OCI-LY7 (cell line): ENCODE measurements around the gene CACNA2D1. TPM values are rescaled to one million over a fixed set of nuclear protein-coding genes. Genes with fewer than 3 reads are reported as not detected.

ENCODE experiments used
- BruUV-seq: library from RNA; stranded (reverse); fragments of 400-500 nt; replicated peaks from 2 replicates; lab custom pipeline; 2021; lab: Mats Ljungman, UMichigan
- CTCF ChIA-PET: fragments of 300-600 bp; sonication (Branson Sonifier 250); formaldehyde crosslinking; loops from one replicate; lab custom pipeline; 2022; ENCODE audit warnings: antibody characterized with exemption; ENCODE audit not compliant: unreplicated experiment; lab: Charles Lee
- POLR2A ChIA-PET: fragments of 300-600 bp; sonication (Branson Sonifier 250); formaldehyde crosslinking; loops from one replicate; lab custom pipeline; 2022; ENCODE audit warnings: antibody characterized with exemption; lab: Charles Lee
- DNase-seq: peaks from one replicate; pipeline ENCODE4 v3.0.0-alpha.2; 2015; ENCODE audit warnings: low spot score
- H2AFZ ChIP-seq: fragments of 200-600 bp; sonication (generic), shearing (Covaris generic); 2 replicates; pipeline ENCODE4 v1.6.1; 2014; ENCODE audit warnings: mild to moderate bottlenecking, antibody characterized with exemption, low read length, moderate library complexity
- H3K27ac ChIP-seq: fragments of 200-600 bp; sonication (generic); 2 replicates; pipeline ENCODE4 v1.5.1; 2014; ENCODE audit warnings: mixed run types, low read depth, mild to moderate bottlenecking, moderate library complexity, low read length, inconsistent platforms; ENCODE audit not compliant: poor library complexity, severe bottlenecking
- H3K36me3 ChIP-seq: fragments of 200-600 bp; sonication (generic); 2 replicates; pipeline ENCODE4 v1.6.1; 2014; ENCODE audit warnings: mild to moderate bottlenecking, antibody characterized with exemption, low read length, moderate library complexity, mixed read lengths; ENCODE audit not compliant: insufficient read depth
- H3K4me1 ChIP-seq: fragments of 200-600 bp; sonication (generic); 2 replicates; pipeline ENCODE4 v1.5.1; 2014; ENCODE audit warnings: mild to moderate bottlenecking, low read length; ENCODE audit not compliant: insufficient read depth, poor library complexity, severe bottlenecking
- H3K4me2 ChIP-seq: fragments of 200-600 bp; sonication (generic); 2 replicates; pipeline ENCODE4 v1.6.1; 2014; ENCODE audit warnings: mild to moderate bottlenecking, low read length
- H3K4me3 ChIP-seq: fragments of 200-600 bp; sonication (generic); 2 replicates; pipeline ENCODE4 v1.5.1; 2014; ENCODE audit warnings: mild to moderate bottlenecking, low read depth, low read length; ENCODE audit not compliant: poor library complexity, severe bottlenecking
- H3K79me2 ChIP-seq: fragments of 200-600 bp; sonication (generic); 2 replicates; pipeline ENCODE4 v1.6.1; 2016; ENCODE audit warnings: low read depth, mild to moderate bottlenecking, low read length, moderate library complexity, mixed read lengths; ENCODE audit not compliant: insufficient read depth
- H3K9me2 ChIP-seq: fragments of 200-600 bp; sonication (generic); 2 replicates; pipeline ENCODE4 v1.6.1; 2016; ENCODE audit warnings: mild to moderate bottlenecking, low read length, mixed read lengths; ENCODE audit not compliant: insufficient read depth
- H3K9me3 ChIP-seq: fragments of 200-600 bp; sonication (generic); 2 replicates; pipeline ENCODE4 v1.6.1; 2014; ENCODE audit warnings: mild to moderate bottlenecking, mixed run types, low read length, mixed read lengths
- H4K20me1 ChIP-seq: fragments of 200-600 bp; sonication (generic); 2 replicates; pipeline ENCODE4 v1.6.1; 2014; ENCODE audit warnings: mild to moderate bottlenecking, antibody characterized with exemption, low read length, moderate library complexity, mixed read lengths; ENCODE audit not compliant: insufficient read depth
- EZH2phosphoT487 ChIP-seq: fragments of 200-600 bp; sonication (generic); IDR thresholded peaks from 2 replicates; pipeline ENCODE4 v1.6.1; 2018; ENCODE audit warnings: low read depth, borderline replicate concordance, mild to moderate bottlenecking, mixed run types, antibody characterized with exemption, low read length, moderate library complexity, mixed read lengths
- intact Hi-C: fragments of 100-400 bp; cut with micrococcal nuclease; formaldehyde crosslinking; loops from one replicate; pipeline ENCODE4 v1.10.0; 2022; ENCODE audit not compliant: unreplicated experiment
- total RNA-seq, 2 experiments: library from RNA; depleted of rRNA in 1 of 2; stranded (reverse); fragments of >200 nt in 1 of 2; shearing (Covaris generic) in 1 of 2; gene quantifications; 2 replicates each; pipeline ENCODE4 v1.2.3, GENCODE V29; 2014 to 2022
- TF ChIP-seq, protein P1 (sequence below): fragments of 200-600 bp; sonication (generic); conservative IDR thresholded peaks from 2 replicates; pipeline ENCODE4 v1.5.1; 2014; ENCODE audit warnings: mild to moderate bottlenecking, antibody characterized with exemption, low read length, moderate library complexity, mixed read lengths

Gene CACNA2D1
- total RNA-seq, 2 experiments from 2014 or later = not detected

DNA sequence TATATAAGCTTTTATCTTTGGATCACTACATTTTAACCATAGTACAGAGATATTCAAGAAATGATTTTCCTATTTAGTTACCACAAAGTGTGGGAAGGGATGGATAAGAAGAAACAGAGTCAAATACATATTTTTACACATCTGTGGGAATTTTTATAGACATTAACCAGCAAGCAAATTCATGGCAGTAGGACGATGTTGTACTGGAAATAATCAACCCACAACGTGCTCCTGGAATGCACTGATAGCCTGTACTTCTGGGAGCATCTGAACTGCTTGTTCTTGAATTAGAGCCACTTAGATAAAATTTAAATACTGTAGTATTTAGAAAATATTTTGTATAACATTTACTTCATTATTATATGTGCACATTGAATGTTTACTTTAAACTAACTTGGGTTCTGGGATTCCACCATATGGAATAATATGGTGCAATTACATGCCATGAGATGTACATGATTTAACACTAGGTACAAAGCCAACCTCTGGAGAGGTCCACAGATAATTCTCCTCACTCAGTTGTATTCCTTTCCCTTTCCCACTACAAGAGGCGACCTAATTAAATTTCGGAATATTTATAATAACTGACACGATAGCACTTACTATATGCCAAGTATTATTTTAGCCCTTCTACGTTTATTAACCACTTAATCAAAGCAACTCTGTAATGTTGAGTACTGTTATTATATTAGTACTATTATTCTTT, 508.8 kb downstream of the CACNA2D1 start:
- intact Hi-C loops = no loop called here
- Histone ChIP-seq H4K20me1 (no peaks in the 10 kb centered on the region), H3K36me3 (no peaks in the 10 kb centered on the region), H3K9me2 (no peaks in the 10 kb centered on the region), H3K27ac (no peak overlapping the region), H2AFZ (no peak overlapping the region), H3K9me3 (no peaks in the 10 kb centered on the region), H3K4me1 (no peaks in the 10 kb centered on the region), H3K4me2 (no peak overlapping the region), H3K79me2 (no peaks in the 10 kb centered on the region), H3K4me3 (no peak overlapping the region)
- TF ChIP-seq, protein P1, sequence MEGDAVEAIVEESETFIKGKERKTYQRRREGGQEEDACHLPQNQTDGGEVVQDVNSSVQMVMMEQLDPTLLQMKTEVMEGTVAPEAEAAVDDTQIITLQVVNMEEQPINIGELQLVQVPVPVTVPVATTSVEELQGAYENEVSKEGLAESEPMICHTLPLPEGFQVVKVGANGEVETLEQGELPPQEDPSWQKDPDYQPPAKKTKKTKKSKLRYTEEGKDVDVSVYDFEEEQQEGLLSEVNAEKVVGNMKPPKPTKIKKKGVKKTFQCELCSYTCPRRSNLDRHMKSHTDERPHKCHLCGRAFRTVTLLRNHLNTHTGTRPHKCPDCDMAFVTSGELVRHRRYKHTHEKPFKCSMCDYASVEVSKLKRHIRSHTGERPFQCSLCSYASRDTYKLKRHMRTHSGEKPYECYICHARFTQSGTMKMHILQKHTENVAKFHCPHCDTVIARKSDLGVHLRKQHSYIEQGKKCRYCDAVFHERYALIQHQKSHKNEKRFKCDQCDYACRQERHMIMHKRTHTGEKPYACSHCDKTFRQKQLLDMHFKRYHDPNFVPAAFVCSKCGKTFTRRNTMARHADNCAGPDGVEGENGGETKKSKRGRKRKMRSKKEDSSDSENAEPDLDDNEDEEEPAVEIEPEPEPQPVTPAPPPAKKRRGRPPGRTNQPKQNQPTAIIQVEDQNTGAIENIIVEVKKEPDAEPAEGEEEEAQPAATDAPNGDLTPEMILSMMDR = no peak
- no peak for TF ChIP-seq EZH2phosphoT487
- POLR2A ChIA-PET = no interaction called here
- no peak for DNase-seq
- CTCF ChIA-PET = no interaction called here
- BruUV-seq = no TSS peak

DNA sequence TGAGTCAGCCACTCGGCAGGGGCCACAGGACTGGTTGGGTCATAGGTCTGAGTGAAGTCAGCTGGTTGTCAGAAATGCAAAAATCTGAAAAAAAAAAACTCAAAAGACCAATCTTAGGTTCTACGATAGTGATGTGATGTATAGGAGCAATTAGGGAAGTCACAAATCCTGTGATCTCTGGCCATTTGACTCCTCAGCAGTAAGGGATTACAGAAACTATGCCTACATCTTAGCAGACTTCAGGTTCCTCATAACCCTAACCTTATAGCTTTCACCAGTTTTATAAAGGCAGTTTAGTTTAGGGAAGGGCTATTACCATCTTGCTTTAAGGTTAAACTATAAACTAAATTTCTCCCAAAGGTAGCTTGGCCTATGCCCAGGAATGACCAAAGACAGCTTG, 510.6 kb downstream of the CACNA2D1 start:
- ChIA-PET POLR2A (interaction anchor here (0.6 to 1.0 kb wide), 4 partner anchors 16 to 899 kb away, joined by 3 to 4 read pairs (median 4); no protein-coding TSS in a partner anchor), CTCF (no interaction called here)
- BruUV-seq = no TSS peak
- intact Hi-C loops = no loop called here
- Histone ChIP-seq H3K4me2 (no peak overlapping the region), H3K27ac (no peak overlapping the region), H2AFZ (no peak overlapping the region), H3K4me3 (no peak overlapping the region), H4K20me1 (no peaks in the 10 kb centered on the region), H3K9me2 (no peaks in the 10 kb centered on the region), H3K9me3 (no peaks in the 10 kb centered on the region), H3K36me3 (no peaks in the 10 kb centered on the region), H3K79me2 (no peaks in the 10 kb centered on the region), H3K4me1 (no peaks in the 10 kb centered on the region)
- no peak for DNase-seq
- TF ChIP-seq, protein P1 = no peak
- no peak for TF ChIP-seq EZH2phosphoT487

DNA sequence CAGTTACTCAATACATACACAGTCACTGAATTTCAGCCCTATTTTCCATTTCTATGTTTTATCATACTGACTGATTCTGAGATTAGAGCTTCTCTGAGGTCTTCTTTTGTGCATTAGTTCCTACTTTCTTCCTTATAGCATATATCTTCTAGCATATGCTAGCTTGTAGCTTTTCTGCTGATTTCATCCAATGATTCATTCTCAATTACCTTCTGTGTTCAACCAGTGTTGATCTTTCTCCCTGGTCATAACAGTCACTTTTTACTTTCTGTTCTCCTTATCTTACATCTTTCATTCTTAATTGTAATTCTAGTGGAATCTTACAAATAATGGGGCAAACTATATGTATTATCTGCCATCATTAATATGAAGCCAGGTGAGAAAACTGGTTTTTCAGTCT, 514.2 kb downstream of the CACNA2D1 start:
- Histone ChIP-seq H3K4me3 (no peak overlapping the region), H3K4me1 (no peaks in the 10 kb centered on the region), H3K27ac (no peak overlapping the region), H4K20me1 (no peaks in the 10 kb centered on the region), H3K79me2 (no peaks in the 10 kb centered on the region), H3K9me2 (no peaks in the 10 kb centered on the region), H3K36me3 (no peaks in the 10 kb centered on the region), H2AFZ (no peak overlapping the region), H3K4me2 (no peak overlapping the region), H3K9me3 (no peaks in the 10 kb centered on the region)
- ChIA-PET POLR2A (no interaction called here), CTCF (no interaction called here)
- intact Hi-C loops = no loop called here
- no TSS peak for BruUV-seq
- DNase-seq = no peak
- TF ChIP-seq, protein P1 = no peak
- TF ChIP-seq EZH2phosphoT487 = no peak
